ENCODE results near the gene MGRN1. TPM values are rescaled to one million over a fixed set of nuclear protein-coding genes. Genes with fewer than 3 reads are reported as not detected.

The MGRN1 gene
- total RNA-seq, 1 experiment from 2014 or later = 54.6 TPM

- Histone ChIP-seq H3K9me3 (ENCODE audit: low read depth, low read length, poor library complexity, severe bottlenecking) (no peaks in the 10 kb centered on the region), H3K36me3 (ENCODE audit: insufficient read depth, low read length, poor library complexity, severe bottlenecking) (peaks cover 18% of the 10 kb centered on the region), H3K4me1 (ENCODE audit: insufficient read depth, low read length, poor library complexity, severe bottlenecking) (no peaks in the 10 kb centered on the region), H3K4me3 (ENCODE audit: low read depth, low read length, poor library complexity, severe bottlenecking) (no peak overlapping the region), H3K27me3 (replicated peaks; ENCODE audit: insufficient read depth, low read depth, low read length, poor library complexity) (no peaks in the 10 kb centered on the region), H3K27ac (ENCODE audit: low read depth, low read length, poor library complexity, severe bottlenecking) (no peak overlapping the region)
- intact Hi-C loops (cut with micrococcal nuclease; ENCODE audit: unreplicated experiment) = no loop called here
- BruUV-seq (replicated peaks) = no TSS peak
- POLR2A ChIA-PET (ENCODE audit: low non-redundant PET) = no interaction called here
- TF ChIP-seq CTCF (conservative IDR thresholded peaks at IDR 0.05; ENCODE audit: low read depth, low read length) = no peak
- no peak for TF ChIP-seq EZH2 (IDR thresholded peaks at IDR 0.05; ENCODE audit: borderline replicate concordance, low read depth, low read length, poor library complexity, severe bottlenecking)
- DNase-seq (ENCODE audit: low spot score) = no peak
- CTCF ChIA-PET = interaction anchor here (0.7 kb wide), 1 partner anchor 91 kb away, joined by 8 read pairs; no protein-coding TSS in a partner anchor
Observed at GRCh38 chr16:4706871-4707270, 82.2 kb downstream of the MGRN1 start.

DNA sequence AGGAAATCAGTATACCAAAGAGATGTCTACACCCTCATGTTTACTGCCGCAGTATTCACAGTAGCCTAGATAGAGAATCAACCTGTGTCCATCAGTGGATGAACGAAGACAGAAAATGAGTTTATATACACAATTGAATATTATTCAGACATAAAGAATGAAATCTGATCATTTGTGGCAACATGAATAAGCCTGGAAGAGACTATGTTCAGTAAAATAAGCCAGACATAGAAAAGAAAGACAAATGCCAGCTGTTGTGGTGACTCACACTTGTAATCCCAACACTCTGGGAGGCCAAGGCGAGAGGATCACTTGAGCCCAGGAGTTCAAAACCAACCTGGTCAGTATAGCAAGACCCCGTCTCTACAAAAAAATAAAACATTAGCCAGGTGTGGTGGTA is 84.9 kb downstream of the MGRN1 start:
- no peak overlapping the region for H3K27ac ChIP-seq (ENCODE audit: low read depth, low read length, poor library complexity, severe bottlenecking)
- POLR2A ChIA-PET (ENCODE audit: low non-redundant PET) = no interaction called here

GRCh38 chr16:4713663-4714501 is 89.3 kb downstream of the MGRN1 start:
- no peaks in the 10 kb centered on the region for H3K27me3 ChIP-seq (replicated peaks; ENCODE audit: insufficient read depth, low read depth, low read length, poor library complexity)
- TF ChIP-seq CTCF (conservative IDR thresholded peaks at IDR 0.05; ENCODE audit: low read depth, low read length) = no peak
- no peak for TF ChIP-seq EZH2 (IDR thresholded peaks at IDR 0.05; ENCODE audit: borderline replicate concordance, low read depth, low read length, poor library complexity, severe bottlenecking)
- H3K36me3 ChIP-seq (ENCODE audit: insufficient read depth, low read length, poor library complexity, severe bottlenecking) = peaks cover 13% of the 10 kb centered on the region
- no peak for DNase-seq (ENCODE audit: low spot score)
- H3K4me1 ChIP-seq (ENCODE audit: insufficient read depth, low read length, poor library complexity, severe bottlenecking) = no peaks in the 10 kb centered on the region
- ChIA-PET POLR2A (ENCODE audit: low non-redundant PET) (no interaction called here), CTCF (no interaction called here)
- H3K4me3 ChIP-seq (ENCODE audit: low read depth, low read length, poor library complexity, severe bottlenecking) = no peak overlapping the region
- H3K27ac ChIP-seq (ENCODE audit: low read depth, low read length, poor library complexity, severe bottlenecking) = no peak overlapping the region
- H3K9me3 ChIP-seq (ENCODE audit: low read depth, low read length, poor library complexity, severe bottlenecking) = no peaks in the 10 kb centered on the region
- intact Hi-C loops (cut with micrococcal nuclease; ENCODE audit: unreplicated experiment) = no loop called here
- no TSS peak for BruUV-seq (replicated peaks)

More for the DNA sequence above, 84.9 kb downstream of the MGRN1 start:
- Histone ChIP-seq H3K27me3 (replicated peaks; ENCODE audit: insufficient read depth, low read depth, low read length, poor library complexity) (no peaks in the 10 kb centered on the region), H3K9me3 (ENCODE audit: low read depth, low read length, poor library complexity, severe bottlenecking) (no peaks in the 10 kb centered on the region), H3K4me1 (ENCODE audit: insufficient read depth, low read length, poor library complexity, severe bottlenecking) (no peaks in the 10 kb centered on the region), H3K4me3 (ENCODE audit: low read depth, low read length, poor library complexity, severe bottlenecking) (no peak overlapping the region), H3K36me3 (ENCODE audit: insufficient read depth, low read length, poor library complexity, severe bottlenecking) (peaks cover 17% of the 10 kb centered on the region)
- no peak for DNase-seq (ENCODE audit: low spot score)
- BruUV-seq (replicated peaks) = no TSS peak
- intact Hi-C loops (cut with micrococcal nuclease; ENCODE audit: unreplicated experiment) = no loop called here
- CTCF ChIA-PET = no interaction called here
- no peak for TF ChIP-seq CTCF (conservative IDR thresholded peaks at IDR 0.05; ENCODE audit: low read depth, low read length)
- TF ChIP-seq EZH2 (IDR thresholded peaks at IDR 0.05; ENCODE audit: borderline replicate concordance, low read depth, low read length, poor library complexity, severe bottlenecking) = no peak
